RWPE2 (cell line): Measurements from ENCODE around the gene SSC5D.
A peak's percentile ranks its signal among the peaks of the same experiment; 100 is the strongest.

Source experiments
- ATAC-seq: fragments of 200-7000 bp; cut with Tn5 transposase; 3 replicates; pipeline ENCODE4 v1.9.1; 2021; ENCODE audit warnings: low read depth
- DNase-seq: peaks from one replicate; pipeline ENCODE4 v3.0.0-alpha.2; 2020; ENCODE audit warnings: low spot score
- H3K27ac ChIP-seq: fragments of 450-650 bp; 2 replicates; pipeline ENCODE4 v1.5.1; 2017; ENCODE audit warnings: mild to moderate bottlenecking; ENCODE audit not compliant: poor library complexity, severe bottlenecking
- H3K27me3 ChIP-seq: fragments of 250-450 bp; sonication (Bioruptor Pico); 2 replicates; pipeline ENCODE4 v1.5.1; 2021; ENCODE audit warnings: mild to moderate bottlenecking, moderate library complexity; ENCODE audit not compliant: insufficient read depth, poor library complexity, severe bottlenecking
- H3K36me3 ChIP-seq: fragments of 250-450 bp; sonication (Bioruptor Pico); 2 replicates; pipeline ENCODE4 v1.5.1; 2020; ENCODE audit warnings: low read depth, mild to moderate bottlenecking, moderate library complexity
- H3K4me1 ChIP-seq: fragments of 250-450 bp; sonication (Bioruptor Pico); 2 replicates; pipeline ENCODE4 v1.5.1; 2021; ENCODE audit warnings: mild to moderate bottlenecking, moderate library complexity; ENCODE audit not compliant: insufficient read depth, poor library complexity, severe bottlenecking
- H3K4me3 ChIP-seq: fragments of 250-450 bp; sonication (Bioruptor Pico); 2 replicates; pipeline ENCODE4 v1.5.1; 2021; ENCODE audit warnings: mild to moderate bottlenecking, moderate library complexity; ENCODE audit not compliant: severe bottlenecking
- H3K9me3 ChIP-seq: fragments of 250-450 bp; sonication (Bioruptor Pico); 2 replicates; pipeline ENCODE4 v1.5.1; 2021; ENCODE audit warnings: mild to moderate bottlenecking, moderate library complexity; ENCODE audit not compliant: severe bottlenecking
- TF ChIP-seq, protein P1 (sequence below): fragments of 450-650 bp; IDR thresholded peaks from one replicate; pipeline ENCODE4 v1.5.1; 2017; ENCODE audit warnings: mild to moderate bottlenecking, moderate library complexity; ENCODE audit not compliant: poor library complexity, severe bottlenecking

Gene SSC5D

GRCh38 chr19:55459551-55459949, 28.7 kb upstream of the SSC5D start:
- ATAC-seq (no peak), DNase-seq (no peak)
- no peaks in the 10 kb centered on the region for H3K9me3 ChIP-seq
- no peak overlapping the region for H3K4me3 ChIP-seq
- H3K36me3 ChIP-seq = 0 out of 2 replicates have a peak, but pooled peaks cover 3% of the 10 kb centered on the region
- H3K27ac ChIP-seq = no peak overlapping the region
- TF ChIP-seq, protein P1, sequence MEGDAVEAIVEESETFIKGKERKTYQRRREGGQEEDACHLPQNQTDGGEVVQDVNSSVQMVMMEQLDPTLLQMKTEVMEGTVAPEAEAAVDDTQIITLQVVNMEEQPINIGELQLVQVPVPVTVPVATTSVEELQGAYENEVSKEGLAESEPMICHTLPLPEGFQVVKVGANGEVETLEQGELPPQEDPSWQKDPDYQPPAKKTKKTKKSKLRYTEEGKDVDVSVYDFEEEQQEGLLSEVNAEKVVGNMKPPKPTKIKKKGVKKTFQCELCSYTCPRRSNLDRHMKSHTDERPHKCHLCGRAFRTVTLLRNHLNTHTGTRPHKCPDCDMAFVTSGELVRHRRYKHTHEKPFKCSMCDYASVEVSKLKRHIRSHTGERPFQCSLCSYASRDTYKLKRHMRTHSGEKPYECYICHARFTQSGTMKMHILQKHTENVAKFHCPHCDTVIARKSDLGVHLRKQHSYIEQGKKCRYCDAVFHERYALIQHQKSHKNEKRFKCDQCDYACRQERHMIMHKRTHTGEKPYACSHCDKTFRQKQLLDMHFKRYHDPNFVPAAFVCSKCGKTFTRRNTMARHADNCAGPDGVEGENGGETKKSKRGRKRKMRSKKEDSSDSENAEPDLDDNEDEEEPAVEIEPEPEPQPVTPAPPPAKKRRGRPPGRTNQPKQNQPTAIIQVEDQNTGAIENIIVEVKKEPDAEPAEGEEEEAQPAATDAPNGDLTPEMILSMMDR = no peak
- no peaks in the 10 kb centered on the region for H3K27me3 ChIP-seq
- H3K4me1 ChIP-seq = peaks cover 3% of the 10 kb centered on the region

DNA sequence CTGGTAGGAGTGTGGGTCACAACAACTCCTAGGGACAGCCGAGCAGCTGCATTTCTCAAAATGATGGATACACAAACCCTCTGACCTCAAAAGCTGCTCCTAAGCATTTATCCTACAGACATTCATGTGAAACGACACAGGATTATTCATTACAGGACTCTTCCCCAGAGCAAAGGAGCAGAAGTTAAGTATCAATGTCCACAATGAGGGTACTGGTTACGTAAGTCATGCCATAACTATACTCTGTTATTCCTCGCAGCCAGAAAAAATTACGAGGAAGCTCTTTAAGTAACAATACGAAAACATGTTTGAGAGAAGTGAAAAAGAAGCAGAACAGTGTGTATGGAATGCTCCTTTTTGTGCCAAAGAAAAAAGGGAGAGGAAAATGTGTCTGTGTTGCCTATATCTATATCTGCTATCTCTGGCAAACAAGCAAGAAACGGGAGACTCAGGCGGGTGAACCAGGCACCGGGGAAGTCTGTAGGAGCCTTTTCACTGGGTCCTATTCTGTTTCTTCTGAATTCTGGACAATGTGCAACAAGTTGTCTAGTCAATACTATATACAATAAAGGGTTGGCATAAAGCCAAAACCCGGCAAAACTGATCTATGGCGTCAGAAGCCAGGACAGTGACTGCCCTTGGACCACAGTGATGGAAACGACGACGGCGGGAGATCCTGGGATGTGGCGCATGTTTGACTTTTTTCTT, 28.1 kb upstream of the SSC5D start:
- ATAC-seq (no peak), DNase-seq (no peak)
- H3K4me3 ChIP-seq = no peak overlapping the region
- peak overlapping the region; percentile 18 for H3K27ac ChIP-seq
- 0 out of 2 replicates have a peak, but pooled peaks cover 3% of the 10 kb centered on the region for H3K36me3 ChIP-seq
- H3K9me3 ChIP-seq = no peaks in the 10 kb centered on the region
- no peaks in the 10 kb centered on the region for H3K27me3 ChIP-seq
- peaks cover 3% of the 10 kb centered on the region for H3K4me1 ChIP-seq
- TF ChIP-seq, protein P1 = no peak

- 0 out of 2 replicates have a peak, but pooled peaks cover 3% of the 10 kb centered on the region for H3K36me3 ChIP-seq
- H3K27ac ChIP-seq = peak overlapping the region; percentile 18
- TF ChIP-seq, protein P1 = no peak
- H3K4me1 ChIP-seq = peaks cover 3% of the 10 kb centered on the region
- ATAC-seq (peak; percentile 24), DNase-seq (no peak)
- no peaks in the 10 kb centered on the region for H3K9me3 ChIP-seq
- peak overlapping the region; percentile 59 for H3K4me3 ChIP-seq
- H3K27me3 ChIP-seq = no peaks in the 10 kb centered on the region
Observed at GRCh38 chr19:55460670-55461258, 27.5 kb upstream of the SSC5D start.

DNA sequence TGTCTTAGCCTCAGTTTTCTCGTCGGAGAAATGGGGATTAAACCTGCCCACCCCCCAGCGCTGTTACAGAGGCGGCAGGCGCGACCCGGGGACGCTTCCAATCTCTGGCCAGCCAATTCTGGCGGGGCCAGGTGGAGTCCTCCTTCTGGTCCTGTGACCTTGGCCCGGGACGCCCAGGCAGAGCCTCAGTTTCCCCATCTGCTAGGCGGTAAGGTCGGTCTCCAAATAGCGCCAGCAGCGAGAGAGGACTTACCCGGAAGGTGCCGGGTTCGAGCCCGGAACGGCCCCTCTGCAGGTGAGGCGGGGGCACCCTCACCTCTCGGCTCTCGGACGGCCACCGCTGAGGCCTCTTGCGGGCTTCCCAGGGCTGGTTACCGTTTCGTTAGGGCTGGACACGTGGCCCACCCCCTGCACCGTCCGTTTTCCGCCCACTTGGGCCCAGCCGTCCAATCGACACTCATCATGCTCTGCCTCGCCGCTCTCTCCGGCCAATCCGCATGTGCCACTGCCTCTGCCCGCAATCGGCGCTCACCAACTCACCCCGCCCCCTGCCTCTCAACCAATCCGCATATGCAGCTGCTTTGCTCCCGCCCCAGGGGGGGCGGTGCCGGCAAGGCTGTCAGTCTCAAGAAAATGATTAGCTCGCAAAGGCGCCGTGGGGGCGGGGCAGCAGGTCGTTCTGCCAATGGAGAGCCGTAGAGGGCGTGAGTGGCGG, 26.8 kb upstream of the SSC5D start, which contains the start of gene ISOC2:
TSS of gene ISOC2 (minus strand) at position 384 of the 715 bp plus-strand sequence. CDS start 5,156 bp downstream, outside the sequence.
- DNase-seq (peak; percentile 100), ATAC-seq (peak; percentile 95)
- peaks cover 3% of the 10 kb centered on the region for H3K4me1 ChIP-seq
- H3K27me3 ChIP-seq = no peaks in the 10 kb centered on the region
- TF ChIP-seq, protein P1 = no peak
- H3K27ac ChIP-seq = peak within 1 kb of the TSS; percentile 18
- H3K4me3 ChIP-seq = peak within 1 kb of the TSS; percentile 59
- 0 out of 2 replicates have a peak, but pooled peaks cover 3% of the 10 kb centered on the region for H3K36me3 ChIP-seq
- H3K9me3 ChIP-seq = no peaks in the 10 kb centered on the region
